Measurements from ENCODE around the gene TECPR2. TPM values are rescaled to one million over a fixed set of nuclear protein-coding genes. Genes with fewer than 3 reads are reported as not detected.

TECPR2 gene
- total RNA-seq, 2 donors from 2014 or later = 12.2 to 17.2 TPM

GRCh38 chr14:102373110-102373509 lies 10.4 kb downstream of the TECPR2 start:
- Mint-ChIP-seq H3K27ac (peak overlapping the region in 1 of 2 donors; percentile 6), H3K4me3 (peak overlapping the region; percentile 34), H3K9me3 (no peaks in the 10 kb centered on the region), H3K27me3 (no peaks in the 10 kb centered on the region), H3K4me1 (ENCODE audit: low read depth in 2 of 2) (peaks cover 14 to 25% of the 10 kb centered on the region in 2 donors), H3K36me3 (no peaks in the 10 kb centered on the region)
- DNase-seq (ENCODE audit: low spot score) (no peak), ATAC-seq (no peak)

DNA sequence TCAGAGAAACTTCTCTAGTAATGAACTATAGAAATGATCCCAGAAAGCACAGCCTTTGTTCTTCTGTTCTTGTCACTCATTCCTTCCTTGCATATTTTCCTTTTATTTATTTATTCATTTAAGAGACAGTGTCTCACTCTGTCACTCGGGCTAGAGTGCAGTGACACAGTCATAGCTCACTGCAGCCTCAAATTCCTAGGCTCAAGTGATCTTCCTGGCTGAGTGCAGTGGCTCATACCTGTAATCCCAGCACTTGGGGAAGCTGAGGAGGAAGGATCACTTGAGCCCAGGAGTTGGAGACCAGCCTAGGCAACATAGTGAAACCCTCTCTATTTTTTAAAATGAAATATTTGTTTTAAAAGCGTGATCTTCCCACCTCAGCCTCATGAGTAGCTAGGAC lies 11.5 kb downstream of the TECPR2 start:
- Mint-ChIP-seq H3K27me3 (no peaks in the 10 kb centered on the region), H3K9me3 (no peaks in the 10 kb centered on the region), H3K4me1 (ENCODE audit: low read depth in 2 of 2) (peaks cover 9 to 18% of the 10 kb centered on the region in 2 donors), H3K4me3 (no peak overlapping the region), H3K27ac (no peak overlapping the region), H3K36me3 (no peaks in the 10 kb centered on the region)
- no peak for DNase-seq (ENCODE audit: low spot score)
- no peak for ATAC-seq

- Mint-ChIP-seq H3K27me3 (no peaks in the 10 kb centered on the region), H3K27ac (peak overlapping the region; percentile 9 to 52), H3K4me3 (no peak overlapping the region), H3K9me3 (no peaks in the 10 kb centered on the region), H3K36me3 (no peaks in the 10 kb centered on the region), H3K4me1 (ENCODE audit: low read depth in 2 of 2) (peaks cover 8 to 16% of the 10 kb centered on the region in 2 donors)
- no peak for ATAC-seq
- no peak for DNase-seq (ENCODE audit: low spot score)
Measured at GRCh38 chr14:102375119-102375518, 12.4 kb downstream of the TECPR2 start.

- H3K27ac Mint-ChIP-seq = no peak overlapping the region
- no peaks in the 10 kb centered on the region for H3K36me3 Mint-ChIP-seq
- no peak overlapping the region for H3K4me3 Mint-ChIP-seq
- H3K4me1 Mint-ChIP-seq (ENCODE audit: low read depth in 2 of 2) = peaks cover 0 to 6% of the 10 kb centered on the region in 2 donors
- H3K9me3 Mint-ChIP-seq = no peaks in the 10 kb centered on the region
- no peak for DNase-seq (ENCODE audit: low spot score)
- no peaks in the 10 kb centered on the region for H3K27me3 Mint-ChIP-seq
- no peak for ATAC-seq
Measured at GRCh38 chr14:102377696-102378095, 15.0 kb downstream of the TECPR2 start.

DNA sequence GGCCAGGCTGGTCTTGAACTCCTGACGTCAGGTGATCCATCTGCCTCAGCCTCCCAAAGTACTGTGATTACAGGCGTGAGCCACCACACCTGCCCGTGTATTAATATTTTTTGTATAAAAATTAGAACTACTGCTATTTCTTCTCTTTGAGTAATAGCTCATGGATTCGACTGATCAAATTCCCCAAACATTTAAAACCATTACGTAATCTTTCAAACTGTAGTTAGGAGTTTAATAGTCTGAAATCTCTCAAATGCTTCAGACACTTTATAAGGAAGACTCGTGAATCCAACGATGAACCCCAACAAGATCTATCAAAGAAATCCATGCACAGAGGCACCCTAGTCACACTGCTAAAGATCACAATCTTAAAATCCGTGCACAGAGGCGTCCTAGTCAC lies 16.1 kb downstream of the TECPR2 start:
- H3K36me3 Mint-ChIP-seq = no peaks in the 10 kb centered on the region
- ATAC-seq (no peak), DNase-seq (ENCODE audit: low spot score) (no peak)
- no peak overlapping the region for H3K4me3 Mint-ChIP-seq
- H3K4me1 Mint-ChIP-seq (ENCODE audit: low read depth in 2 of 2) = peaks cover 0 to 6% of the 10 kb centered on the region in 2 donors
- no peak overlapping the region for H3K27ac Mint-ChIP-seq
- no peaks in the 10 kb centered on the region for H3K9me3 Mint-ChIP-seq
- H3K27me3 Mint-ChIP-seq = no peaks in the 10 kb centered on the region

DNA sequence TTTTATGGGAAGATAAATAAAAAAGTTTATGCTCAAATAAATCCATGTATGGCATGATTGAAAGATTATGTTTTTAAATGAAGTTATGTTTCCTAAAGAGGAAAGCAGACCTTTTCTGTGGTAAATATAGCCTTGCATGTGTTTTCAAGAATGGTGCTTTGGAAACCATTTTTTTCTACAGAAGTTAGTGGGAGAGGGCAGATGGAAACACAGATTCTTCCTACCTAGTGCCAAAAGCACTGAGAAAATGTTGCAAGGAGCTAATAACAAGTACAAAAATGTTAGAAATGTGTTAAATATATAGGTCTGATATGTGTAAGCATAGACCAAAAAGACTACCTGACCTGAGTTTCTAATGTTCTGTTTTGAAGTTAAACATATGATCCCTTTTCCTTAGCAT lies 24.3 kb downstream of the TECPR2 start:
- Mint-ChIP-seq H3K9me3 (no peaks in the 10 kb centered on the region), H3K36me3 (no peaks in the 10 kb centered on the region), H3K4me3 (no peak overlapping the region), H3K27ac (no peak overlapping the region), H3K4me1 (ENCODE audit: low read depth in 2 of 2) (no peaks in the 10 kb centered on the region), H3K27me3 (no peaks in the 10 kb centered on the region)
- ATAC-seq = no peak
- DNase-seq (ENCODE audit: low spot score) = no peak

DNA sequence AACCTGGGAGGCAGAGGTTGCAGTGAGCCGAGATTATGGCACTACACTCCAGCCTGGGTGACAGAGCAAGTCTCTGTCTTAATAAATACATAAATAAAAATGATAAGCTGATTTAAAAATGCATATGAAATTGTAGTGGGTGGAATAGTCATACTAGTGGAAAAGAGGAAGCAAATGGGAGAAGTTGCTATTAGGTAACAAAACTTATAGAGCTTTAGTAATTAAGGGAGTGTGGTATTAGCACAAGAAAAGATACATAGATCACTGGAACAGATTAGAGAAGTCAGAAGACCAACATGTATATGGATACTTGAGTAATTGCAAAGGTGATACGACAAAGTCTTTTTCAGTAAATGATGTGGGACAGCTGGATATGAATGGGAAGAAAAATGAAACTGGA lies 26.5 kb downstream of the TECPR2 start:
- no peaks in the 10 kb centered on the region for H3K9me3 Mint-ChIP-seq
- ATAC-seq (no peak), DNase-seq (ENCODE audit: low spot score) (no peak)
- no peaks in the 10 kb centered on the region for H3K27me3 Mint-ChIP-seq
- H3K36me3 Mint-ChIP-seq = no peaks in the 10 kb centered on the region
- no peaks in the 10 kb centered on the region for H3K4me1 Mint-ChIP-seq (ENCODE audit: low read depth in 2 of 2)
- no peak overlapping the region for H3K27ac Mint-ChIP-seq
- H3K4me3 Mint-ChIP-seq = no peak overlapping the region

- Mint-ChIP-seq H3K9me3 (no peaks in the 10 kb centered on the region), H3K27ac (no peak overlapping the region), H3K4me3 (no peak overlapping the region), H3K27me3 (no peaks in the 10 kb centered on the region), H3K36me3 (no peaks in the 10 kb centered on the region), H3K4me1 (ENCODE audit: low read depth in 2 of 2) (peaks cover 4 to 5% of the 10 kb centered on the region in 2 donors)
- ATAC-seq (no peak), DNase-seq (ENCODE audit: low spot score) (no peak)
Measured at GRCh38 chr14:102390064-102390855, 27.5 kb downstream of the TECPR2 start.

GRCh38 chr14:102392506-102392905 lies 29.8 kb downstream of the TECPR2 start:
- Mint-ChIP-seq H3K9me3 (peaks cover 3% of the 10 kb centered on the region), H3K4me1 (ENCODE audit: low read depth in 2 of 2) (peaks cover 4 to 5% of the 10 kb centered on the region in 2 donors), H3K4me3 (no peak overlapping the region), H3K27me3 (no peaks in the 10 kb centered on the region), H3K27ac (no peak overlapping the region), H3K36me3 (peaks cover 11% of the 10 kb centered on the region)
- DNase-seq (ENCODE audit: low spot score) (no peak), ATAC-seq (no peak)

- Mint-ChIP-seq H3K27ac (peak overlapping the region; percentile 62 to 65), H3K27me3 (no peaks in the 10 kb centered on the region), H3K4me3 (no peak overlapping the region), H3K9me3 (peaks cover 3% of the 10 kb centered on the region), H3K36me3 (peaks cover 26% of the 10 kb centered on the region), H3K4me1 (ENCODE audit: low read depth in 2 of 2) (peaks cover 4 to 5% of the 10 kb centered on the region in 2 donors)
- ATAC-seq (no peak), DNase-seq (ENCODE audit: low spot score) (no peak)
Measured at GRCh38 chr14:102394717-102395375, 32.1 kb downstream of the TECPR2 start.

GRCh38 chr14:102396521-102396920 lies 33.8 kb downstream of the TECPR2 start:
- Mint-ChIP-seq H3K27ac (no peak overlapping the region), H3K4me1 (ENCODE audit: low read depth in 2 of 2) (peaks cover 4 to 5% of the 10 kb centered on the region in 2 donors), H3K9me3 (peaks cover 3% of the 10 kb centered on the region), H3K4me3 (no peak overlapping the region), H3K36me3 (peaks cover 26% of the 10 kb centered on the region), H3K27me3 (no peaks in the 10 kb centered on the region)
- ATAC-seq (no peak), DNase-seq (ENCODE audit: low spot score) (no peak)

- H3K36me3 Mint-ChIP-seq = peaks cover 33% of the 10 kb centered on the region
- H3K4me1 Mint-ChIP-seq (ENCODE audit: low read depth in 2 of 2) = no peaks in the 10 kb centered on the region
- no peaks in the 10 kb centered on the region for H3K27me3 Mint-ChIP-seq
- H3K9me3 Mint-ChIP-seq = peaks cover 12% of the 10 kb centered on the region
- DNase-seq (ENCODE audit: low spot score) (no peak), ATAC-seq (no peak)
- no peak overlapping the region for H3K27ac Mint-ChIP-seq
- no peak overlapping the region for H3K4me3 Mint-ChIP-seq
Measured at GRCh38 chr14:102403028-102403427, 40.3 kb downstream of the TECPR2 start.

DNA sequence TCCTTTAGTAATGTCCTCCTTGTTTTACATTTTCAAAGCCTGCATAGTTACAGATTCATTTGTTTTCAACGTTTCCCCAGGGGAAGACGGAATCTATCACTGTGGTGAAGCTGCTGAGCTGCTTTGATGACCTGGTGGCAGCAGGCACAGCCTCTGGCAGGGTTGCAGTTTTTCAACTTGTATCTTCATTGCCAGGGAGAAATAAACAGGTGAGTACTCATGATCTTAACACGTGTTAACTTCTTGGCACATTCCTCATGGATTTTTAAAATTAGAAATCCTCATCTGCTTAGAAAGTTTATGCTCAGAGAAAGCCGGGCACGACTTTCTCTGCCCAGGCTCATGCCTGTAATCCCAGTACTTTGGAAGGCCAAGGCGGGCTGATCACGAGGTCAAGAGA lies 44.5 kb downstream of the TECPR2 start:
- Mint-ChIP-seq H3K36me3 (peaks cover 14% of the 10 kb centered on the region), H3K27ac (no peak overlapping the region), H3K4me3 (no peak overlapping the region), H3K9me3 (peaks cover 11% of the 10 kb centered on the region), H3K27me3 (no peaks in the 10 kb centered on the region), H3K4me1 (ENCODE audit: low read depth in 2 of 2) (peaks cover 5 to 6% of the 10 kb centered on the region in 2 donors)
- ATAC-seq (no peak), DNase-seq (ENCODE audit: low spot score) (no peak)

DNA sequence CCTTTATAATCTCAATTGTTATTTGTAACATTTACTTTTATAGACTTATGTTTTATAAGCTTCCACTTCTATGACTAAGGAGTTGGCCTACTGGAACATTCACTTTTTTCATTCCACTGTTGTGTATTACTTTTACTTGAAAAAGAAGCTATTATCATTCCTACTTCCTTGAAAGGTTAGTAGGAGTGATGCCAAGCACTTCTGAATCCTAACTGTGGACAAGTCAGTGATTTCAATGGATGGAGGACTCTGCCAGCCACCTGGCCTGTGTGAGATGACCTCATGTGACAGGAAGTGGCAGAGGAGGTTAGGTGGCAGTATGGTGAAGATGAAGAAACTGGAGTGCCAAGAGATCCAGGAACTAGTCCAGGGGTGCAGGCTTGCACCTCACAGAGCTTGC lies 46.0 kb downstream of the TECPR2 start:
- ATAC-seq (no peak), DNase-seq (ENCODE audit: low spot score) (no peak)
- H3K4me1 Mint-ChIP-seq (ENCODE audit: low read depth in 2 of 2) = peaks cover 5 to 6% of the 10 kb centered on the region in 2 donors
- H3K36me3 Mint-ChIP-seq = no peaks in the 10 kb centered on the region
- no peaks in the 10 kb centered on the region for H3K9me3 Mint-ChIP-seq
- no peak overlapping the region for H3K27ac Mint-ChIP-seq
- H3K27me3 Mint-ChIP-seq = no peaks in the 10 kb centered on the region
- H3K4me3 Mint-ChIP-seq = no peak overlapping the region
